NCI-H1694 treated with DMSO at 0.1 percent for 48 hours (cell line): Measurements from ENCODE around the gene DMRT3.
A peak's percentile ranks its signal among the peaks of the same experiment; 100 is the strongest.

Experiments
- DNase-seq: peaks from one replicate; lab custom pipeline; 2025; lab: John Stamatoyannopoulos, UW

The DMRT3 gene, protein sequence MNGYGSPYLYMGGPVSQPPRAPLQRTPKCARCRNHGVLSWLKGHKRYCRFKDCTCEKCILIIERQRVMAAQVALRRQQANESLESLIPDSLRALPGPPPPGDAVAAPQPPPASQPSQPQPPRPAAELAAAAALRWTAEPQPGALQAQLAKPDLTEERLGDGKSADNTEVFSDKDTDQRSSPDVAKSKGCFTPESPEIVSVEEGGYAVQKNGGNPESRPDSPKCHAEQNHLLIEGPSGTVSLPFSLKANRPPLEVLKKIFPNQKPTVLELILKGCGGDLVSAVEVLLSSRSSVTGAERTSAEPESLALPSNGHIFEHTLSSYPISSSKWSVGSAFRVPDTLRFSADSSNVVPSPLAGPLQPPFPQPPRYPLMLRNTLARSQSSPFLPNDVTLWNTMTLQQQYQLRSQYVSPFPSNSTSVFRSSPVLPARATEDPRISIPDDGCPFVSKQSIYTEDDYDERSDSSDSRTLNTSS

DNA sequence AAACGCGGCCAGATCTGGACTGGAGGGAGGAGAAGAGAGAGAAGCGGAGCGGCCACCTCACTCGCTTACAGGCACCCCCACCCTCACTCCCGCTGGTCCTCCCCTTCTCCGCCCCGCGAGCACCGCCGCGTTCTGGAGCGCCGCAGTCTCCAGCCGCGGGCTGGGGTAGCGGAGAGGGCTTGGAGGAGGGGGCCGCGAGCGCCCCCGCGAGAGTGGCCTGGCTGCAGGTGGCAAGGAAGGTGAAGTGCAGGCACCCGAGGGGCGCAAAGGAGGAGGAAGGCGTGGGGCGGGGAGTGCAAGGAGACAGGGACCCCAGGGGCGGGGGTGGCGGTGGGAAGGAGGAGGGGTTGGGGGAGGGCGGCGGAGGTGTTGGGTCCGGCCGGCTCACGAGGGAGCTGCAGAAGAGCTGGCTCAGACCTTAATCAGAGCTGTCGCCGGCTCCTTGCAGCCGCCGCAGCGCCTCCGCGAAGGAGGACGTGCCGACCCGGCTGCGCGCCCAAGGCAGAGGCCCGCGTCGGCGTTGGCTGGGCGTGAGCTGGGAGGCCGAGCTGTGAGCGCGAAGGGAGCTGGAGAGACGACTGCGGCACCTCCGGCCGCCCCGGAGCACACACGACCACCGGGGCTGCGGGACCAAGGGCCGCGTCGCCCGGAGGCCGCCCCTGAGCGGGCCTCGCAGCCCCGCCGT lies at the start of gene DMRT3:
DMRT3 (plus strand) TSS at position 398 of the 685 bp plus-strand sequence. CDS start 347 bp downstream, outside the sequence.
- no peak for DNase-seq

DNA sequence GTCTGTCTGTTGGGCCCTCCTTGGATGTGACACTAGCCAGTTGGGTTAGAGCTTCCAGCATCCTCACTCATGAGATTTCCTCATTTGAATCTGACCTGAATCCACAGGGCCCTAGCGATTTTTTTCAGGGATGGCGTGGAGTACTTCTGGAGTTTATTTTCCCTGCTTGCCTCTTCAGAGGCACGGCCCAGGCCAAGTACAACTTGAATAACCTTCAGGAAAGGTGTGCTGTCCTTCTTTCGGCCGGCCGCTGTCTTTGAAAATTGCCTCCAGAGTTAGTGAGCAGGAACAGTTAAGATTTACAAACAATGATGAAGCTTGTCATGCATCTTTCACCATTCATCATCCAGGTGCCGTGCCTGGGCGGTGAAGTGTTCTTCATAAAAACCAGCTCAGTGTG lies 49.5 kb upstream of the DMRT3 start:
- no peak for DNase-seq

DNA sequence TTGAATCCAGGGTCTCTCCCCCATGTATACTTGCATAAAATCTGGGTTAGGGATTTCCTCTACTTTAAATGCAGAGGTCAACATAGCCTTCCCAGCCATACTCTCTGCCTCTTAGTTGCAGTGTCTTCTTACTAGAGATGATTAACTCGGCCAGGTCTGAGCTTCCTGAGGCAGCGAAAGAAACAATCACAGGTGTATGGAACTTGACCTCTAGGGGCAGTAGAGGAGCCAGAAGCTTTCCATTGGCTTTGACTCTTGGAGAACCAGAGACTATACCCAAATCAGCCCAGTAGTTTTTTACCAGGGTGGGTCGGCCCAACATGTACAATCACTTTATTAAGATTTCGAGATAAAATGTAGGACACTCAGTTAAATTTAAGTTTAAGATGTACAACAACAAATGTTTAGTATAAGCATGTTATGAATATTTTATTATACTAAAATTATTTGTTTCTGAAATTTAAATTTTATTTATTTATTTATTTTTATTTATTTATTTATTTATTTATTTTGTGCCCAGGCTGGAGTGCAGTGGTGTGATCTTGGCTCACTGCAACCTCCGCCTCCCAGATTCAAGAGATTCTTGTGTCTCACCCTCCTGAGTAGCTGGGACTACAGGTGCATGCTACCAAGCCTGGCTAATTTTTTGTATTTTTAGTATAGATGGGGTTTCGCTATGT lies 48.0 kb upstream of the DMRT3 start:
- DNase-seq: no peak

DNA sequence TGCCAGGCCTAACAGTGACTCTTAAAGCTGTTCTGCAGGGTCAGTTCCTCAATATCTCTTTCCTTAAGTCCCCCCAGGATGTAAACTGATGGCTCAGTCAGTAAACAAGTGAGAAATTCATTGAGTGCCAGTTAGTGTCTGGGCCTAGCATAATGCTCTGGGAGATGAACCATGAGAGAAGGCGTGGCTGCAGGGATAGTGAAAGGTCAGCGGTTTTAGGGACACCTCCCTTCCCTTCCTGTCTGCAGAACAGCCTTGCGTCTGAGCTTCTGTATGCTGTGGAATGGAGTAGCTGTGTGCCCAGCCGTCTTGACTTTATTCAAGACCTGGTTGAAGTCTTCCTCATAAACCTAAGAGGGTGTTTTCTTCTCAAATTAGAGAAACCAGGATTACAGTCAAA lies 46.7 kb upstream of the DMRT3 start:
- no peak for DNase-seq

DNA sequence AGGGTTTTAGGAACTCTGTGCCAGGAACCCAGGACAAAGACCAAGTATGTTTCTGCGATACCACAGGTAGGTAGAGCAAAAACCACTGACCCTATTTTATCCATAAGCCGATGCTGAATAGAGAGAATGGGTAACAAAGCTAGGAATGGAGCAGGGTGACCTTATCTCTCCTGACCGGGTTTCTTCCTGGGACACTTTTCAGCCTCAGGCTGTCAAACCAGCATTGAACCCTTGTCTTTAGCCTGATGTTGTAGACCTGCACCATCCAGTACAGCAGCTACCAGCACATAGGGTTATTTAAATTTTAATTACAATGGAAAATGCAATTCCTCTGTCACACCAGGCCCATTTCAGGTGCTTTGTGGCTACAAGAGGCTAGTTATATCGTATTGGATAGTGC lies 43.1 kb upstream of the DMRT3 start:
- no peak for DNase-seq

DNA sequence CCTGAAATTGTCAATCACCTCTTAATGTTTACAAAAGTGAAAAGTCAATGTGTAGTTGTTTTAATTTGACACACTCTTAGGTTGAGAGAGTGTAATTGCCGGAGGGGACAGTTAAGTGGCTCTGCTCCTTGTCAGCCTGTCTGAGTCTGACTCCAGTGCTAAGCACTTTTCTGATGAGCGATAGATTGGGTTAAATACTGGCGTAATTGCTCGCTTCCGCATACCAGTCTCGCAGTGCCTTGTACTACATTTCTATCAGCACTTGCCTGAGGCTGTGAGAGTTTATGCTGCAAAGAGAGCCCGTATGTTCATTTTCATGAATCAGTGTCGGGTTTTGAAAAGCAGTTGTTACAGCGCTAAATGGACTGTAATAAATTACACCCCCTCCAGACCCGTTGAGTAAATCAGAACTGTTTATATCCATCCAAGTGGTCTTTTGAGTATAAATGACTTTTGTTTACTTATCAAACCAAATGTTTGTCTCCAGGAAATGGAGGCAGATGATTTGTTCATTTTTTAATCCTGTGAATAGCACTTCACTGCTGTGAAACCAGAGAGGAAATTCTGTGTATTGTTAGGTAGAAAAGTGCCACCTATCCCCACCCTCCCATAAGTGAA lies 41.0 kb upstream of the DMRT3 start:
- peak; percentile 37 for DNase-seq

DNA sequence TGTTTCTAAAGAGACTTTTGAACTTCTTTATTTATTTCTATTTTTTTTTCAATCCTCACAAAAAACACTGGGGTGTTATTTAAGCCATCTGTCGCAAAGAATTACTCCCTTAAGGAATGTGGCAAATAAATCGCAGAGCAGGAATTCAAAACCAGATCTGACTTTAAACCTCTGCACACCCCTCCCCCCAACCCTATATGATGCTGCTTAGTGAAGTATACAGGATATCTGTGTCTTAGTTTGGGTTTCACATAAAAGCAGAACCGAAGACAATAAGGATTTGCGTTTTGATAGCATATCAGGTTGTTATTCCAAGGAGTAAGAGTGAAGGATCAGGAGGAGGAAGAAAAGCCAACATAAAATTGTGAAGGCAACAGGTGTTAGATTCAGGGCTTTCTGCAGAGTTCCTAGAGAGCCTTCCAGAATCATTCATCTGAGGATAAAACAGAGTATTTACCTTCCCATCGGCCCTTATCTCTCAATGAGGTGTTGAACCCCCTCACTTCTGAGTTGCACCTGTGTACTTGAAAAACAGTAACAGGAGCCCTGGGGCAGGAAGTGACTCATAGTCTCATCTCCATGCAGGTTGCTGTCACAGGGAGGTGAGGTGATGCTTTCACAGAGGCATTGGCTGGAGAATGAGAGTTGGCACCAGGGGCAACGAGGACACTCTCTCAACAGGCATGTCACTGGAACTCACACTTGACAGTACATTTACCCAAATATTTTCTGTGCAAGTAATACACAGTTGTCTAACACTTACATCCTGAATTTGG lies 33.5 kb upstream of the DMRT3 start:
- DNase-seq: no peak

DNA sequence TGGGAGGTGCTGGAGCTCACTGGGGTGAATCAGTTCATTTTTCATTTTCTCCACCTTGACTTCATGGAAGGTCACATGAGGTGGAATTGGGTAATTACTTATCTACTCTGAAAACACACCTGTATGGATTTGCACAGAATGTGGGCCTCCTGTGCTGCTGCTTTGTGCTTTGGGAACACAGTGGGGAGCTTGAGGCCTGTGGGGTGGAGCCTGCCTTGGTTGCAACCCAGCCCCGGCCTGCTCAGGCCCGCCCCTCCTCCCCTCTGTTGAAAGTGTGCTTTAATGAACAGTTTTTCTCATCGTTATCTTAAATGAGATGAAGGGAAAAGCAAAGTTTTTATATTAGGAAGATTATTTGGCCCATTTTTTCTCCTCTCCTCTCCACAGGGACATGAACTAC lies 28.5 kb upstream of the DMRT3 start:
- no peak for DNase-seq

DNA sequence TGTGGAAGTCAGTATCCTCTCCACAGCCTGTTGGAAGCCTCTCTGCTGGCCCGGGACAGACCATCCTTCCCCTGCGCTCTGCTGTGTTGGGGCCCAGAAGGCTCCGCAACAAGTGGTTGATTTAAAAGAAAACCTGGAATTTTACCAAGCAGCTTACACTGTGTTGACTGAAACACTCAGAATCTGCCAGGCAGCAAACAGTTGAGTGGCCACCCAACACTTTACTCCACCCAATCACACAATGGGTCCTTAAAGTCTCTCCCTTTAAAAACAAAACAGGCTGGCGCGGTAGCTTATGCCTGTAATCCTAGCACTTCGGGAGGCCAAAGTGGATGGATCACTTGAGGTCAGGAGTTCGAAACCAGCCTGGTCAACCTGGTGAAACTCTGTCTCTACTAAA lies 28.0 kb upstream of the DMRT3 start:
- no peak for DNase-seq

DNA sequence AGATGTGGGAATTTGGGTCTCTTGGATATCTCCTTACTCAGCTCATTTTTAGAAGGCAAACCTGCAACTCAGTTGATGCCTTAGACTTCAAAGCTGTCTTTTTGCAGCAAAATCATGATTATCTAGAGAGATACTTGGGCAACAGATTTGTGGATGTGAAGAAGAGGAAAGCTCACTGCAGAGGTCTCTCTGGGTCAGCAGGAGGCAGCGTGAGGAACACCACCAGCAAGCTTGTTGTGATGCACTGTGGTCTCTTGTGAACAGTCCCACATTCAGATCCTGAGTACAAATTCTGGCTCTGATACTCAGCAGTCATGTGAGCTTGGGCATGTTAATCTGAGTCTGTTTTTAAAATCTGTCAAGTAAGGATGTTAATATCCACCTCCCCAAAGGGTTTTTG lies 26.3 kb upstream of the DMRT3 start:
- DNase-seq: no peak

DNA sequence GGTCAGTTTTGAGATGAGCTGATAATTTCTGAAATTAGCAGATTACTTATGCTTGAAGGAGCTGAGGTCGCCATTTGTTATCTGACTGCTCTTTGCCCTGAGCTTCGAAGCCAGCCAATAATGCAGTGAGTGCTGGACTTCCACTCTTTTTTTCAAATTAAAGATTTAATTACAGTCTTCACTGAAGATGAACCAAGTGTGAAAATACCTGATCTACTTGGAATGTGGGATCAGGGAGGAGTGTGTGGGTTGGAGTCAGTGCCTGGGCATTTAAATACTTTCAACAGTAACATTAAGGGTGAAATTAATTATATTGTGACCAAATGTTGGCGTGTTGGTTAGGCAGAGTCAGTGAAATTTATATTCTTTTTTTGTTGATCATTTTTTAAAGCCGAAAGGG lies 23.9 kb upstream of the DMRT3 start:
- no peak for DNase-seq

DNA sequence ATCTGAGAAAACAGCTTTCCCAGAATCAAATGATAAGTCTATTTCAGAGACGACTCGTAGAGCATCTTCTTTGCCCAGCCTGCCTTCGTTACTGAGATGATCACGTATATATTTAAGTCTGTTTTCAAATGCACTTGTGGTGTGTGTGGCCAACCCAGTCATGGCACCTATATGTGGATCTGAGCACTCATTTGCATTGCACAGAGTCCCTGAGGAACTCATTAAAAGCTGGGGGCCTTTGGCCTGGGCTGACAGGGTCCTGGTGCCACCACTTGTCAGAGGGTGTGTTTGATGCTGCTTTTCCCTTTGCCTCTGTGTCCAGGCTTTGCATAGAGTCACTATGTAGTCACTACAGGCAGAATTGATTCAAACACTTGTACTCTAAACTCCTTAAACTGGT lies 17.4 kb upstream of the DMRT3 start:
- DNase-seq: no peak

DNA sequence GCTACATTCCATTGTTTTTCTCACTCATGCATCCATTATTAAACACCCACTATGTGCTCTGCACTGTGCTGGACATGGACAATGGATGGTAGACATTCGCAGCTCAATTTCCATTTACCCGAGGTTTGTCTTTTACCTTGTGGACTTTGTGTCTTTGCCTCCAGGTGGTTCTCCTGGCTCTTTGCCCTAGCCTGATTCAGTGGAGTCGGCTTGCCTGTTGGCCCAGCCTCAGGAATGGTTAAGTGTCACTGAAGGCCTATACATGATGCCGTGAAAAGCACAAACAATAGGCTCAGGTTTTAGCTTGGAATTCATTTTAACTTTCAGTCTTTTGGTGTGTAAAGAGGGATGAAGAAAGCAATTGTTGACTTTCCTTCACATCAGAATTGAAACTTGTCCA lies 16.5 kb upstream of the DMRT3 start:
- no peak for DNase-seq

DNA sequence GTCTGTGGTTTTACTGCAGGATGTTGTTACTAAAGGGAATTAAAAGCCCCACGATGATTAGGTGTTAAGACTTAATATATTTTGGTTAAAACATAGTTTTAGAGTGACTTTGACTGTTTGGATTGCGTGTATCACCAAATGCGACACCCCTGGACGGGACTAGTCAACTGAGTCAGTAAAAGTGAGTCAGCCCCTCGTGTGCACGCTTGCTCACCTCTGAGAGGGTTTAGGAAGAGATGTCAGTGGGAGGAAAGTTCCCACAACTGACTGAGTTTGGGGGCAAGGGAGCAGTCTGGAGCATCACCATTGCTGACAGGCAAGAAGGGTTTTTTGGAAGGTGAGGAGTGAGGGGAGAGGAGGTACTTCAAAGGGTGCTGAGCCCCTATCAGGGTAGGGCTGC lies 14.4 kb upstream of the DMRT3 start:
- no peak for DNase-seq

DNA sequence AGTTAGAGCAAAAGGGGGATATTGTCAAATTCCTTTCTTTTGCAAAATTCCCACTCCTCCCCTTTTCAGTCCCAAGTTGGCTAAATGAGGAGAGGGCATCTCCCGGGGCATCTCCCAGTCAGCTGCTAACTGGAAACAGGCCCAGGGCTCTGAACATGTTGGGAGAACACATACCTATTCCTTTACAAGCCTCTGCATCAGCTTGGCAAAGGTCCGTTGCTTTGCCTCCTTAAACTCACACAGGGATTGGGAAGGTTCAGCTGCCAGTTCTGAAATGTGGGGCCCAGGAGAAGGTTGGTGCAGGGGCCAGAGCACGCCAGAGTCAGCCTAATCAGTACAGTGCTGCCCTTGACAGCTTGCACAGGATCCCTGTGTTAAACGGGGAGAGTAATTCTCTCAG lies 11.0 kb upstream of the DMRT3 start:
- DNase-seq: no peak

DNA sequence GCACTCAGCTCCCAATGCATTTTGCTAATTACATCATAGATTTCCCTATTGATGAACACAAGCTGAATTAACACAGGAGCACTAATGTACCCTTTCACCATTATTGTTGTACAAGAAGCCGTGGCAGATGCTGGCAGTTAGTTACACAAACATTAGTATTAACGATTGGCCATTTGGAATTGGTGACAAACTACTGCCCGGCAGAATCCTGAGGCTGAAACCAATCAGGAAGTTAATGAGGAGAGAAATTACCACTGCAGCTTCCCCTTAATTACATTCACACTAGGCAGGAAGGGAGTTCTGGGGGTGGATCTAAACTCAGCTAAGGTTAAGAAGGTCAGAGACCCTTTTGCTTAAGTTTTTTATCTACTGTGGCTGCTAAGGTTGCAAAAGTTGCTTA lies 9.6 kb upstream of the DMRT3 start:
- no peak for DNase-seq

DNA sequence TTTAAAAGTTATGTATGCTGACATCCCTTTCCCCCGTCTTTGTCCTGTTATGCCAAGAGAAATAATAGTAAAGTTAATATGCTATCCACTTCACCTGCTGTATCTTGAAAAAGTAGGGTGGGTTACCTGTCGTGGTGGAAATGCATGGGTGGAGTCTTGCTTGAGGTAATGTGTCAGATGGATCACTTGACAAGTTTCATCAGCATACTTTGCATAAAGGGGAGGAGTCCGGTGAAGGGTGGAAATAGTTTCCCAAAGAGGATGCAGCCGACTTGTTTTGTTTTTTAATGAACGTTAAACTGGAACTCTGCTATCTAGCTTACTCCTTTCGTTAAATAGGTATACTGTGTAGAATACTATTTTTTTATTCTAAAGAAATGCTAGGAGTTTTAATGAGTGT lies 9.0 kb upstream of the DMRT3 start:
- DNase-seq: no peak

DNA sequence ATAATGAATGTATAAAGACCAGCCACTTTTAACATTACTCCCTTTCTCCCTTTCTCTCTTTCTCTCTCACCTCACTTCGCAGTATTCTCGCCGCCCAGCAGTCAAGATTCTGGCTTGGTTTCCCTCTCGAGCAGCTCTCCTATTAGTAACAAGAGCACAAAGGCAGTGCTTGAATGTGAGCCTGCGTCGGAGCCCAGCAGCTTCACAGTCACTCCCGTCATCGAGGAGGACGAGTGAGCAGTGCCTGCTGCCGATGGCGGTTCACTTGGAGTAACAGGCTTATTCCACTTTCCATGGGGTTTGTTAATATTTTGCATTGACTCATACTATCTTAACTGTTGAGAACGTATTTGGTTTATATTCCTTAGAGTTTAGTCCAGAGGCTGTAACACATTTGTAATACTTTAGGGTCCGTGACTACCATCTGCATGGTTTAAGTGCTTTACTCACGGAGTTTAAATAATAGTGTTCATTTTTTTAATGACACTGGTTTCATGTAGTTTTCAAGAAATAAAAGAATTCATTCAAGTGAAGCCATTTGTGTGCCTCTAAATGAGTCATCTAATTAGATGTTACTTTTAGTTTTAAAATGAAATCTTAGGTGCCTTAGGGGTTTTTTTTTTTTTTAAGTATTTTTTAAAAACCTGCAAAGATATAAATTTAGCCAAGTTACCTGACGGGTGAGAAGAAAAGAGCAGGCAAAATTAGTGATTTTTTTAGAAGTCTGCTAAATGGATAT lies 8.4 kb upstream of the DMRT3 start:
- no peak for DNase-seq

DNA sequence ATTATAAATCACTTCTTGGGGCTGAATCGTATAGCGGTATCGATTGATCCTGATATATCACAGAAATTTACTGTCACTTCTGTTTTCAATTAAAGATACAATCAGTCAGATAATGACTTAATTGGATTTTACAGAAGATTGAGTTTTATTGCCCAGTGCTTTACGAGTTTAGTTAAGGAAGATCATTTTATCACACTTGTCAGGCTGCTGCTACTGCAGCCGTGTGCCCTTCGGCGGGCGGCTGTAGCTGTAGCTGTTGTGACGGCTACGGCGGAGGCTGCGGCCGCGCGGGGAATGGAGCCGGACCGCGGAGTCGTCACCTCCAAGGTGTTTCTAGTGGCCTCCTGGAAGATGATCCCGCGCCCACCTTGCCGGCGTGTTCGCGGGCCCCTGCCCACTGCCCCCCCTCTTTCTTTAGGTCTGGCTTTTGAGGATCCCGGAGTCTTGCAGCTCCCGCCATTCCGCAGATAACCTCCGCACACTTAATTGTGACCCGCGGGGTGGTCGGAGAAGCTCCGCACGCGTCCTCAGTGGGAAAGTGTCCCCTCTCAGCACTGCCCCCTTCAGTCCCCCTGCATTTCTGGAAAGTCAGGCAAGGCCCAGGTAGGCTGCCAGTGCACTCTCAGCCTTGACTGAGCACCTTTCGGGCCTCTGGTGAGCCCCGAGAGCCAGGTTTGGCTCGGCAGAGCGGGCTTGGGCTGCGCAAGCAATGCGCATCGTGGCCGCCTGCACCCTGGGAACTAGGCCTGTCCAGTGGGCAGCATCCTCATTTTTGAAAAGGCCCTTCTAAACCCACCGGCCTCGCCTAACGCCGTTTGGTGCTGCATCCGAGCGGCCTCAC lies 6.9 kb upstream of the DMRT3 start:
- no peak for DNase-seq
